GM23338 (cell line): ENCODE results near the gene SCAANT1.

Source experiments
- CREB1 ChIP-seq: fragments of 250-450 bp; sonication (Bioruptor Pico); IDR thresholded peaks from 2 replicates; pipeline ENCODE4 v1.5.0; 2020; ENCODE audit warnings: low read depth, mild to moderate bottlenecking, moderate library complexity
- EZH2 ChIP-seq: fragments of 200-600 bp; sonication (generic); IDR thresholded peaks from one replicate; pipeline ENCODE4 v1.8.0; 2017; ENCODE audit warnings: antibody characterized with exemption, mild to moderate bottlenecking, low read depth; ENCODE audit not compliant: unreplicated experiment
- EZH2phosphoT487 ChIP-seq: fragments of 200-600 bp; sonication (generic); IDR thresholded peaks from one replicate; pipeline ENCODE4 v1.8.1; 2018; ENCODE audit warnings: antibody characterized with exemption; ENCODE audit not compliant: unreplicated experiment
- JUNB ChIP-seq: IDR thresholded peaks from one replicate; pipeline ENCODE4 v1.6.1; 2016; ENCODE audit warnings: antibody characterized with exemption; ENCODE audit not compliant: unreplicated experiment
- POLR2AphosphoS5 ChIP-seq: IDR thresholded peaks from 2 replicates; pipeline ENCODE4 v1.6.1; 2016; ENCODE audit warnings: antibody characterized with exemption, low read depth
- ZNF114 ChIP-seq: fragments of 250-450 bp; sonication (Bioruptor Pico); IDR thresholded peaks from 2 replicates; pipeline ENCODE4 v1.5.0; 2020; ENCODE audit warnings: mild to moderate bottlenecking, moderate library complexity
- ZNF331 ChIP-seq: fragments of 250-450 bp; sonication (Bioruptor Pico); IDR thresholded peaks from 2 replicates; pipeline ENCODE4 v1.5.0; 2020; ENCODE audit warnings: low read depth, mild to moderate bottlenecking, moderate library complexity
- TF ChIP-seq, protein P1 (sequence below), 2 experiments: fragments of 200-600 bp in 1 of 2; sonication (generic) in 1 of 2; conservative IDR thresholded peaks; 2 replicates each; pipeline versions ENCODE4 v1.5.1 to v1.6.1; 2016 to 2017; ENCODE audit warnings: antibody characterized with exemption in 2 of 2, low read depth in 2 of 2, mild to moderate bottlenecking in 2 of 2, moderate library complexity in 1 of 2
- TF ChIP-seq, protein P2 (sequence below): IDR thresholded peaks from one replicate; pipeline ENCODE4 v1.6.1; 2018; ENCODE audit warnings: antibody characterized with exemption; ENCODE audit not compliant: unreplicated experiment
- TF ChIP-seq, protein P3 (sequence below): IDR thresholded peaks from 2 replicates; pipeline ENCODE4 v1.6.1; 2016; ENCODE audit warnings: antibody characterized with exemption
- TF ChIP-seq, protein P4 (sequence below): fragments of 250-450 bp; sonication (Bioruptor Pico); IDR thresholded peaks from 2 replicates; pipeline ENCODE4 v1.5.0; 2020; ENCODE audit warnings: mild to moderate bottlenecking, moderate library complexity

DNA sequence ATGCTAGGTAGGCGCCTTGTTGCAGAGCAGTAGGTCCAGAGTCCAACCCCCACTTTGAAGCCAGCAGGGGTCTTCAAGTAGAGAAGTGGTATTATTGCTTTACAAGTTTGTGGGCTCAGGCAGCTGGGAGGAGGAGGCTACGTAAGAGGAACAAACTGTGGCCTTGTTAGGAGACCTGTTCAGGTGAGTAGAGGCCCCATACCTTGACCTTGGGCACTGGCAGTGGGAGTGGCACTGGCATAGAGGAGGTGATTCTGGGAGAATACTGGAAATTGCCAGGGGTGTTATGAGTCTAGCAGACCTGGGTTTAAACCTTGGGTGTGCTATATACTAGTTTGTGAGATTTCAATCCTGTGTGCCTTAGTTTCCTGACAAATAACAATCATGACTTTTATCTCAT is 34.6 kb upstream of the SCAANT1 start:
- TF ChIP-seq, protein P1, sequence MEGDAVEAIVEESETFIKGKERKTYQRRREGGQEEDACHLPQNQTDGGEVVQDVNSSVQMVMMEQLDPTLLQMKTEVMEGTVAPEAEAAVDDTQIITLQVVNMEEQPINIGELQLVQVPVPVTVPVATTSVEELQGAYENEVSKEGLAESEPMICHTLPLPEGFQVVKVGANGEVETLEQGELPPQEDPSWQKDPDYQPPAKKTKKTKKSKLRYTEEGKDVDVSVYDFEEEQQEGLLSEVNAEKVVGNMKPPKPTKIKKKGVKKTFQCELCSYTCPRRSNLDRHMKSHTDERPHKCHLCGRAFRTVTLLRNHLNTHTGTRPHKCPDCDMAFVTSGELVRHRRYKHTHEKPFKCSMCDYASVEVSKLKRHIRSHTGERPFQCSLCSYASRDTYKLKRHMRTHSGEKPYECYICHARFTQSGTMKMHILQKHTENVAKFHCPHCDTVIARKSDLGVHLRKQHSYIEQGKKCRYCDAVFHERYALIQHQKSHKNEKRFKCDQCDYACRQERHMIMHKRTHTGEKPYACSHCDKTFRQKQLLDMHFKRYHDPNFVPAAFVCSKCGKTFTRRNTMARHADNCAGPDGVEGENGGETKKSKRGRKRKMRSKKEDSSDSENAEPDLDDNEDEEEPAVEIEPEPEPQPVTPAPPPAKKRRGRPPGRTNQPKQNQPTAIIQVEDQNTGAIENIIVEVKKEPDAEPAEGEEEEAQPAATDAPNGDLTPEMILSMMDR (conservative IDR thresholded peaks at IDR 0.05; ENCODE audit: low read depth in 2 of 2): no peak
- TF ChIP-seq EZH2 (no peak), POLR2AphosphoS5 (no peak), EZH2phosphoT487 (no peak), JUNB (no peak), CREB1 (CRISPR knock-in tag) (no peak), ZNF331 (CRISPR knock-in tag) (no peak), ZNF114 (CRISPR knock-in tag) (no peak)
- TF ChIP-seq, protein P2, sequence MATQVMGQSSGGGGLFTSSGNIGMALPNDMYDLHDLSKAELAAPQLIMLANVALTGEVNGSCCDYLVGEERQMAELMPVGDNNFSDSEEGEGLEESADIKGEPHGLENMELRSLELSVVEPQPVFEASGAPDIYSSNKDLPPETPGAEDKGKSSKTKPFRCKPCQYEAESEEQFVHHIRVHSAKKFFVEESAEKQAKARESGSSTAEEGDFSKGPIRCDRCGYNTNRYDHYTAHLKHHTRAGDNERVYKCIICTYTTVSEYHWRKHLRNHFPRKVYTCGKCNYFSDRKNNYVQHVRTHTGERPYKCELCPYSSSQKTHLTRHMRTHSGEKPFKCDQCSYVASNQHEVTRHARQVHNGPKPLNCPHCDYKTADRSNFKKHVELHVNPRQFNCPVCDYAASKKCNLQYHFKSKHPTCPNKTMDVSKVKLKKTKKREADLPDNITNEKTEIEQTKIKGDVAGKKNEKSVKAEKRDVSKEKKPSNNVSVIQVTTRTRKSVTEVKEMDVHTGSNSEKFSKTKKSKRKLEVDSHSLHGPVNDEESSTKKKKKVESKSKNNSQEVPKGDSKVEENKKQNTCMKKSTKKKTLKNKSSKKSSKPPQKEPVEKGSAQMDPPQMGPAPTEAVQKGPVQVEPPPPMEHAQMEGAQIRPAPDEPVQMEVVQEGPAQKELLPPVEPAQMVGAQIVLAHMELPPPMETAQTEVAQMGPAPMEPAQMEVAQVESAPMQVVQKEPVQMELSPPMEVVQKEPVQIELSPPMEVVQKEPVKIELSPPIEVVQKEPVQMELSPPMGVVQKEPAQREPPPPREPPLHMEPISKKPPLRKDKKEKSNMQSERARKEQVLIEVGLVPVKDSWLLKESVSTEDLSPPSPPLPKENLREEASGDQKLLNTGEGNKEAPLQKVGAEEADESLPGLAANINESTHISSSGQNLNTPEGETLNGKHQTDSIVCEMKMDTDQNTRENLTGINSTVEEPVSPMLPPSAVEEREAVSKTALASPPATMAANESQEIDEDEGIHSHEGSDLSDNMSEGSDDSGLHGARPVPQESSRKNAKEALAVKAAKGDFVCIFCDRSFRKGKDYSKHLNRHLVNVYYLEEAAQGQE: no peak
- TF ChIP-seq, protein P3, sequence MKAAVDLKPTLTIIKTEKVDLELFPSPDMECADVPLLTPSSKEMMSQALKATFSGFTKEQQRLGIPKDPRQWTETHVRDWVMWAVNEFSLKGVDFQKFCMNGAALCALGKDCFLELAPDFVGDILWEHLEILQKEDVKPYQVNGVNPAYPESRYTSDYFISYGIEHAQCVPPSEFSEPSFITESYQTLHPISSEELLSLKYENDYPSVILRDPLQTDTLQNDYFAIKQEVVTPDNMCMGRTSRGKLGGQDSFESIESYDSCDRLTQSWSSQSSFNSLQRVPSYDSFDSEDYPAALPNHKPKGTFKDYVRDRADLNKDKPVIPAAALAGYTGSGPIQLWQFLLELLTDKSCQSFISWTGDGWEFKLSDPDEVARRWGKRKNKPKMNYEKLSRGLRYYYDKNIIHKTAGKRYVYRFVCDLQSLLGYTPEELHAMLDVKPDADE: no peak
- TF ChIP-seq, protein P4, sequence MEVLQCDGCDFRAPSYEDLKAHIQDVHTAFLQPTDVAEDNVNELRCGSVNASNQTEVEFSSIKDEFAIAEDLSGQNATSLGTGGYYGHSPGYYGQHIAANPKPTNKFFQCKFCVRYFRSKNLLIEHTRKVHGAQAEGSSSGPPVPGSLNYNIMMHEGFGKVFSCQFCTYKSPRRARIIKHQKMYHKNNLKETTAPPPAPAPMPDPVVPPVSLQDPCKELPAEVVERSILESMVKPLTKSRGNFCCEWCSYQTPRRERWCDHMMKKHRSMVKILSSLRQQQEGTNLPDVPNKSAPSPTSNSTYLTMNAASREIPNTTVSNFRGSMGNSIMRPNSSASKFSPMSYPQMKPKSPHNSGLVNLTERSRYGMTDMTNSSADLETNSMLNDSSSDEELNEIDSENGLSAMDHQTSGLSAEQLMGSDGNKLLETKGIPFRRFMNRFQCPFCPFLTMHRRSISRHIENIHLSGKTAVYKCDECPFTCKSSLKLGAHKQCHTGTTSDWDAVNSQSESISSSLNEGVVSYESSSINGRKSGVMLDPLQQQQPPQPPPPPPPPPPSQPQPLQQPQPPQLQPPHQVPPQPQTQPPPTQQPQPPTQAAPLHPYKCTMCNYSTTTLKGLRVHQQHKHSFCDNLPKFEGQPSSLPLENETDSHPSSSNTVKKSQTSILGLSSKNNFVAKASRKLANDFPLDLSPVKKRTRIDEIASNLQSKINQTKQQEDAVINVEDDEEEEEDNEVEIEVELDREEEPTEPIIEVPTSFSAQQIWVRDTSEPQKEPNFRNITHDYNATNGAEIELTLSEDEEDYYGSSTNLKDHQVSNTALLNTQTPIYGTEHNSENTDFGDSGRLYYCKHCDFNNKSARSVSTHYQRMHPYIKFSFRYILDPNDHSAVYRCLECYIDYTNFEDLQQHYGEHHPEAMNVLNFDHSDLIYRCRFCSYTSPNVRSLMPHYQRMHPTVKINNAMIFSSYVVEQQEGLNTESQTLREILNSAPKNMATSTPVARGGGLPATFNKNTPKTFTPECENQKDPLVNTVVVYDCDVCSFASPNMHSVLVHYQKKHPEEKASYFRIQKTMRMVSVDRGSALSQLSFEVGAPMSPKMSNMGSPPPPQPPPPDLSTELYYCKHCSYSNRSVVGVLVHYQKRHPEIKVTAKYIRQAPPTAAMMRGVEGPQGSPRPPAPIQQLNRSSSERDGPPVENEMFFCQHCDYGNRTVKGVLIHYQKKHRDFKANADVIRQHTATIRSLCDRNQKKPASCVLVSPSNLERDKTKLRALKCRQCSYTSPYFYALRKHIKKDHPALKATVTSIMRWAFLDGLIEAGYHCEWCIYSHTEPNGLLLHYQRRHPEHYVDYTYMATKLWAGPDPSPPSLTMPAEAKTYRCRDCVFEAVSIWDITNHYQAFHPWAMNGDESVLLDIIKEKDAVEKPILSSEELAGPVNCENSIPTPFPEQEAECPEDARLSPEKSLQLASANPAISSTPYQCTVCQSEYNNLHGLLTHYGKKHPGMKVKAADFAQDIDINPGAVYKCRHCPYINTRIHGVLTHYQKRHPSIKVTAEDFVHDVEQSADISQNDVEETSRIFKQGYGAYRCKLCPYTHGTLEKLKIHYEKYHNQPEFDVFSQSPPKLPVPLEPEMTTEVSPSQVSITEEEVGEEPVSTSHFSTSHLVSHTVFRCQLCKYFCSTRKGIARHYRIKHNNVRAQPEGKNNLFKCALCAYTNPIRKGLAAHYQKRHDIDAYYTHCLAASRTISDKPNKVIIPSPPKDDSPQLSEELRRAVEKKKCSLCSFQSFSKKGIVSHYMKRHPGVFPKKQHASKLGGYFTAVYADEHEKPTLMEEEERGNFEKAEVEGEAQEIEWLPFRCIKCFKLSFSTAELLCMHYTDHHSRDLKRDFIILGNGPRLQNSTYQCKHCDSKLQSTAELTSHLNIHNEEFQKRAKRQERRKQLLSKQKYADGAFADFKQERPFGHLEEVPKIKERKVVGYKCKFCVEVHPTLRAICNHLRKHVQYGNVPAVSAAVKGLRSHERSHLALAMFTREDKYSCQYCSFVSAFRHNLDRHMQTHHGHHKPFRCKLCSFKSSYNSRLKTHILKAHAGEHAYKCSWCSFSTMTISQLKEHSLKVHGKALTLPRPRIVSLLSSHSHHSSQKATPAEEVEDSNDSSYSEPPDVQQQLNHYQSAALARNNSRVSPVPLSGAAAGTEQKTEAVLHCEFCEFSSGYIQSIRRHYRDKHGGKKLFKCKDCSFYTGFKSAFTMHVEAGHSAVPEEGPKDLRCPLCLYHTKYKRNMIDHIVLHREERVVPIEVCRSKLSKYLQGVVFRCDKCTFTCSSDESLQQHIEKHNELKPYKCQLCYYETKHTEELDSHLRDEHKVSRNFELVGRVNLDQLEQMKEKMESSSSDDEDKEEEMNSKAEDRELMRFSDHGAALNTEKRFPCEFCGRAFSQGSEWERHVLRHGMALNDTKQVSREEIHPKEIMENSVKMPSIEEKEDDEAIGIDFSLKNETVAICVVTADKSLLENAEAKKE (CRISPR knock-in tag): no peak
